Gastrocnemius medialis (tissue), 4 donors: ENCODE data around the gene LATS2.

Experiments used
- POLR2A ChIP-seq, 2 donors: fragments of 450-650 bp; IDR thresholded peaks; one replicate each; pipeline ENCODE4 v1.6.1; 2017; ENCODE audit warnings: antibody characterized with exemption in 2 of 2, mild to moderate bottlenecking in 2 of 2, moderate library complexity in 2 of 2
- TF ChIP-seq, protein P1 (sequence below), 5 experiments: fragments of 450-650 bp in 3 of 5; fragments of 200-600 bp in 2 of 5; sonication (generic) in 2 of 5; IDR thresholded peaks in 4 of 5; conservative IDR thresholded peaks in 1 of 5; 1 replicate in 4 of 5; 2 replicates in 1 of 5; pipeline ENCODE4 v1.5.1; 2016 to 2019; ENCODE audit warnings: antibody characterized with exemption in 5 of 5, mild to moderate bottlenecking in 3 of 5, moderate library complexity in 3 of 5

DNA sequence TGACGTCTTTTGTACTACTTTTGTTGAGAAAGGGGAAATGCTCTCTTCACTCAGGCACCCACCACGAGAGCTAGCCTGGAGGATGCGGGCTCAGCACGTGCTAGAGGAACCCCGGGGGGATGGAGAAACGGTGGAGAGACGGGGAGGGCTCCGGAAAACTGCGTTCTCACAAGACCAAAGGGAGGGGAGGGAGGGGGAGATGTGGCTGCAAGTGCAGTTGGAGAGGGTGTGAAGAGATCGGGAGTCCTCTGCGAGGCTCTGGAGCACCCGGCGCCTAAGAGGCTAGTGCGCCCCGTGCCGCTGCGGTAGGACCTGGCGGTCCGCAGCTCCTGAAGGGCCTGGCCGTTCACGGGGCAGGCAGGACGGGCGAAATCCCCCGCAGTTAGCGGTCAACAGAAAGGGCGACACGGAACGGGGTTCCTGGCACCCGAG, 115.4 kb downstream of the LATS2 start:
- TF ChIP-seq, protein P1, sequence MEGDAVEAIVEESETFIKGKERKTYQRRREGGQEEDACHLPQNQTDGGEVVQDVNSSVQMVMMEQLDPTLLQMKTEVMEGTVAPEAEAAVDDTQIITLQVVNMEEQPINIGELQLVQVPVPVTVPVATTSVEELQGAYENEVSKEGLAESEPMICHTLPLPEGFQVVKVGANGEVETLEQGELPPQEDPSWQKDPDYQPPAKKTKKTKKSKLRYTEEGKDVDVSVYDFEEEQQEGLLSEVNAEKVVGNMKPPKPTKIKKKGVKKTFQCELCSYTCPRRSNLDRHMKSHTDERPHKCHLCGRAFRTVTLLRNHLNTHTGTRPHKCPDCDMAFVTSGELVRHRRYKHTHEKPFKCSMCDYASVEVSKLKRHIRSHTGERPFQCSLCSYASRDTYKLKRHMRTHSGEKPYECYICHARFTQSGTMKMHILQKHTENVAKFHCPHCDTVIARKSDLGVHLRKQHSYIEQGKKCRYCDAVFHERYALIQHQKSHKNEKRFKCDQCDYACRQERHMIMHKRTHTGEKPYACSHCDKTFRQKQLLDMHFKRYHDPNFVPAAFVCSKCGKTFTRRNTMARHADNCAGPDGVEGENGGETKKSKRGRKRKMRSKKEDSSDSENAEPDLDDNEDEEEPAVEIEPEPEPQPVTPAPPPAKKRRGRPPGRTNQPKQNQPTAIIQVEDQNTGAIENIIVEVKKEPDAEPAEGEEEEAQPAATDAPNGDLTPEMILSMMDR (IDR thresholded peaks at IDR 0.05 in 4 of 5, conservative IDR thresholded peaks at IDR 0.05 in 1 of 5), result no peak
- TF ChIP-seq POLR2A (IDR thresholded peaks at IDR 0.05), result no peak
